GM12875 (cell line): ENCODE data around the gene EDEM3.

ENCODE experiments used
- H3K4me3 ChIP-seq: one replicate; pipeline ENCODE4 v1.5.1; 2011; ENCODE audit warnings: low read depth, low read length, control low read depth
- CTCF ChIP-seq: IDR thresholded peaks from 2 replicates; pipeline ENCODE4 v1.5.1; 2011; ENCODE audit warnings: low read depth, mild to moderate bottlenecking, control low read depth, inconsistent platforms, low read length, moderate library complexity, borderline replicate concordance; ENCODE audit not compliant: insufficient read depth

Gene EDEM3

GRCh38 chr1:184754476-184755225 lies at the start of gene EDEM3:
EDEM3 (minus strand) TSS chr1:184754858; CDS start chr1:184754646, 212 bp downstream.
- no peak for TF ChIP-seq CTCF
- peak within 1 kb of the TSS; percentile 93 for H3K4me3 ChIP-seq

GRCh38 chr1:184804220-184804619 lies 49.6 kb upstream of the EDEM3 start:
- no peak overlapping the region for H3K4me3 ChIP-seq
- TF ChIP-seq CTCF = no peak

- H3K4me3 ChIP-seq = no peak overlapping the region
- TF ChIP-seq CTCF = no peak
Measured at GRCh38 chr1:184803180-184803492, 48.5 kb upstream of the EDEM3 start.

GRCh38 chr1:184802354-184803179 lies 47.9 kb upstream of the EDEM3 start:
- TF ChIP-seq CTCF = no peak
- H3K4me3 ChIP-seq = no peak overlapping the region

GRCh38 chr1:184801503-184801902 lies 46.8 kb upstream of the EDEM3 start:
- no peak overlapping the region for H3K4me3 ChIP-seq
- no peak for TF ChIP-seq CTCF

GRCh38 chr1:184800876-184801275 lies 46.2 kb upstream of the EDEM3 start:
- TF ChIP-seq CTCF = no peak
- H3K4me3 ChIP-seq = no peak overlapping the region

GRCh38 chr1:184793967-184794366 lies 39.3 kb upstream of the EDEM3 start:
- TF ChIP-seq CTCF = no peak
- no peak overlapping the region for H3K4me3 ChIP-seq
